GM12801 (cell line): ENCODE measurements around the gene NHLRC4.

Experiments
- CTCF ChIP-seq: IDR thresholded peaks from one replicate; pipeline ENCODE4 v1.5.1; 2011; ENCODE audit warnings: control low read depth; ENCODE audit not compliant: insufficient read length; ENCODE audit errors: extremely low read depth

NHLRC4 gene

GRCh38 chr16:588889-589657 is 22.3 kb downstream of the NHLRC4 start:
- TF ChIP-seq CTCF = no peak

GRCh38 chr16:589658-590187 is 22.9 kb downstream of the NHLRC4 start, which contains the start of gene RAB40C:
Gene RAB40C (plus strand): TSS chr16:590066. CDS start chr16:590292, 226 bp downstream.
- TF ChIP-seq CTCF = no peak

- TF ChIP-seq CTCF = no peak
Observed at GRCh38 chr16:590188-590814, 23.5 kb downstream of the NHLRC4 start.

- no peak for TF ChIP-seq CTCF
Observed at GRCh38 chr16:590815-591200, 24.0 kb downstream of the NHLRC4 start.

- TF ChIP-seq CTCF = no peak
Observed at GRCh38 chr16:591231-591630, 24.4 kb downstream of the NHLRC4 start.

- no peak for TF ChIP-seq CTCF
Observed at GRCh38 chr16:591892-592517, 25.2 kb downstream of the NHLRC4 start.
